Stimulated activated CD8-positive, alpha-beta memory T cell treated with anti-CD3 and anti-CD28 coated beads, Interleukin-4, amount 100 ng/mL, for 4 hours (primary cell): Measurements from ENCODE around the gene ALKBH6.
"Not testable (repeated sequence)": the region's sequence is repeated elsewhere in the genome, so short reads cannot be mapped to it uniquely, and the experiment has no call there.

Source experiments
- DNase-seq, 2 donors: peaks; one replicate each; pipeline ENCODE4 v3.0.0-alpha.2; 2020; ENCODE audit warnings: low read depth in 2 of 2, low spot score in 1 of 2

ALKBH6 gene

GRCh38 chr19:35993923-35994598 lies 20.0 kb downstream of the ALKBH6 start:
- no peak for DNase-seq

DNA sequence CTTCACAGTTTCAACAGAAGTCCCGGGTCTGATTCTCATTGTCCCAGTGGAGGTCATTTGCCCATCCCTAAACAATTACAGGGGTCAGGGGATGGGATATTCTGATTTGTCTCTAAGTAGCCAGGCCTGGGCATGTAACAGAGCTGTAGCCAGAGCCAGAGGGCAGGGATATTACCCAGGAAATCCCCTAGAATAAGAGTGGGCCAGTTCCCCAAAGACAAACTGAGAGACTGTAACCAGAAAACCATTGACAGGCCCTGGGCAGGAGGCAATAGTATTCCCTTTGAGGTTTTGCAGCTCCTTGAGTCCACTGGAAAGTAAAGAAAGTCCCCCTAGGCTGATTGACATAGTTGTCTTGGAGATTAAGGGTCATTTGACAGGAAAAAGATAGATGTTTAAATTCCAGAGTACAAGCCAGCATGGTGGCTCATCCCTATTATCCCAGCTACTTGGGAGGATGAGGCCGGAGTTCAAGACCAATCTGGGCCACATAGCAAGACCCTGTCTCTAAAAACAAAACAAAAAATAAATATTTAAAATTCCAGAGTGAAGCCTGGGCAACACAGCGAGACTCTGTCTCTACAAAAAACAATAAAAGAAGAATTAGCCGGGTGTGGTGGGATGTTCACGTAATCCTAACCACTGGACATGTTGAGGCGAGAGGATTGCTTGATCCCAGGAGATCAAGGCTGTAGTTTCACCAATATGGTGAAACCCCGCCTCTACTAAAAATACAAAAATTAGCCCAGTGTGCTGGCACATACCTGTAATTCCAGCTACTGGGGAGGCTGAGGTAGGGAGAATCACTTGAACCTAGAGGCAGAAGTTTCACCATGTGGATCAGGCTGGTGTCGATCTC lies 20.9 kb downstream of the ALKBH6 start:
- DNase-seq = no peak

GRCh38 chr19:35991731-35992450 lies 22.1 kb downstream of the ALKBH6 start:
- DNase-seq = no peak

DNA sequence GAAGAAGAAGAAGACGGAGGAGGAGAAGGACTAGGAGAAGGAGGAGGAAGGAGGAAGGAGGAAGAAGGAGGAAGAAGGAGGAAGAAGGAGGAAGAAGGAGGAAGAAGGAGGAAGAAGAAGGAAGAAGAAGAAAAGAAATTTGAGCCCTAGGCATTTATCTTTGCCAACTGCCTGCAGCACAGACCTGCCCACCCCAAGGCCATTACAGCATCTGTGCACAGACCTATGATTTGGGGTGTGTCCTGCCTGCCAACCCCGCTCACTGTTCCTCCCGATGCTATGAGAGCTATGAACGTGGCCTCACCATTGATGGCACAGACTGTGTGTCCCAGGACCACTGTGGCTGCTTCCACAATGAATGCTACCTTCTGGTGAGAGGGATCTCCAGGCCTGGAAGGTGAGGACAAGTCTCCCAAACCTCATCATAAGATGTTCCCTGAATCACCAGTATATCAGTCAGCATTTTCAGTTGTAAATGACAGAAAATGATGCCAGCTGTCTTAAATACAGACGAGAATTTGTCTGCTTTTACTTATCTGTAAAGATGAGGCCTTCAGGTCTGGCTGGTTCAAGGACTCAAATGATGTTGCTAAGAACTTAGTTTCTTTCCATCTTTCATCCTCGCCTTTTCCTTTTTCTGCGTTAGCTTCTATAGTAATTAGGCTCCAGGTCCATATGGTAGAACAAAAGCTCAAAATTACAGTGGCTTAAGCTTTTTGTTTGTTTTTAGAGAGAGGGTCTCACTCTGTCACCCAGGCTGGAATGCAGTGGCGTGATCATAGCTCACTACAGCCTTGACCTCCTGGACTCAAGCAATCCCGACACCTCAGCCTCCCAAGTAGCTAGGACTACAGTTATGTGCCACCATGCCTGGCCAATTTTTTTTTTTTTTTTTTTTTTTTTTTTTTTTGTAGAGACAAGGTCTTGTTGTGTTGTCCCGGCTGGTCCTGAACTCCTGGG lies 23.0 kb downstream of the ALKBH6 start:
- DNase-seq = no peak

- DNase-seq = no peak
Measured at GRCh38 chr19:35990156-35990555, 23.9 kb downstream of the ALKBH6 start.

DNA sequence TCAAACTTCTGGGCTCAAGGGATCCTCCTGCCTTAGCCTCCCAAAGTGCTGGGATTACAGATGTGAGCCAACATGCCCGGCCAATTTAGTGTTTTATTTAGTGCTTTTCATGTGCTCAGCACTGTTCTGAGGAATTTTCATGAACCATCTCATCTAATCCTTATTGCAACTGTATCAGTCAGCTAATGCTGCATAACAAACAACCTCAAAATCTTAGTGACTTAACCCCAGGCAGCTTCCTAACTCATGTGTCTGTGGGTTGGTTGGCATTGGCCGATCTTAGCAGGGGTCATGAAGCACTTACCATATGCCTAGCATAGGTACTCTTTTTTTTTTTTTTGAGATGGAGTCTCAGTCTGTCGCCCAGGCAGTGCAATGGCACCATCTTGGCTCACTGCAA lies 25.2 kb downstream of the ALKBH6 start:
- DNase-seq = no peak

GRCh38 chr19:35987571-35987896 lies 26.5 kb downstream of the ALKBH6 start:
- no peak for DNase-seq

DNA sequence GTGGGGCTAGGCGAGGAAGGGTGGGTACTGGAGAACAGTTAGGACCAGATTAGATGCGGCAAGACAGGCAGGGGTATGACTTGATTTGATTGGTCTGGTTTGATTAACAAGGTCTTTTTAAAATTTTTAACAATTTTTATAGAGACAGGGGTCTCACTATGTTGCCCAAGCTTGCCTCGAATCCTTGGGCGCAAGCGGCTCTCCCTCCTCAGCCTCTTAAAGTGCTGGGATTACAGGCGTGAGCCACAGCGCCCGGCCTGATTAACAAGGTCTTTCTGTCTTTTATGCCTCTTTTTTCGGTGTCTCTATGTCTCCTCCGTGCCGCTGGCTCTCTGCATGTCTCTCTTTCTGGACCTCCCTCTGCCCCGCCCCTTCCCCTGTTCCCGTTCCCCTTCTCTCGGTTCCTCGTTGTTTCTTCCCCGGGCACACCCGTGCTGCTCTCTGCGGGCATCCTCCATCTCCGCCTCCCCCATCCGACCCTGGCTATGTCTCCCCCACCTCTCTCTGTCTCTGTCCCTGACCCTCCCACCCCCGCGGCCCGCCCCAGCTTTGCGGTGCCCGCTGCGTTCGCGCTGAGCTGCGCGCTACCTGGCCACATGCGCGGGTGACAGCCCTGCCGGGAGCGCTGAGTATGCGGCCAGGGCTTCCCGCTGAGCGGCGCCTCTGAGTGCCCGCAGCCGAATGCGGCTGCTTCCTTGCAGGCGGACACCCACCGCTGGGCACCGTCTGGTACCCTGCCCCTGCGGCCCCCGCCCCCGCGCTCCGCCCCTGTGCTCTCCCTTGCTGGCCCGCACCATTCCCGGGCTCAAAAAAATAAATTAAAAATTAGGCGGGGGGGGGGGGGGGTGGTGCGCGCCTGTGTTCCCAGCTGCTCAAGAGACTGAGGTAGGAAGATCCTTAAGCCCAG lies 27.1 kb downstream of the ALKBH6 start:
- DNase-seq = no peak

GRCh38 chr19:35986111-35986510 lies 27.9 kb downstream of the ALKBH6 start:
- DNase-seq = no peak

DNA sequence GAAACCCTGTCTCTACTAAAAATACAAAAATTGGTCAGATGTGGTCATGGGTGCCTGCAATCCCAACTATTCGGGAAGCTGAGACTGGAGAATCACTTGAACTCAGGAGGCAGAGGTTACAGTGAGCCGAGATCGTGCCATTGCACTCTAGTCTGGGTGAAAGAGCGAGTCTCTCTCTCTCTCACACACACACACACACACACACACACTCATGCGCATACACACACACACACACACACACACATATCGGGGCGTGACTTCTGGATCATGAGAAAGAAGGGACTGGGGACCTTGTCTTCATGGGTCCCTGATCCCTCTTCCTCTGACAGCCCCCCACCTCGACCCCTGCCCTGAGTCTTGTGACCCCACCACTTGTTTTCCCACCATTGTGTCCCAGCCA lies 30.8 kb downstream of the ALKBH6 start:
- no peak for DNase-seq

- not testable (repeated sequence) for DNase-seq
Measured at GRCh38 chr19:35980997-35981396, 33.0 kb downstream of the ALKBH6 start.

GRCh38 chr19:35978832-35979365 lies 35.1 kb downstream of the ALKBH6 start:
- no peak for DNase-seq

DNA sequence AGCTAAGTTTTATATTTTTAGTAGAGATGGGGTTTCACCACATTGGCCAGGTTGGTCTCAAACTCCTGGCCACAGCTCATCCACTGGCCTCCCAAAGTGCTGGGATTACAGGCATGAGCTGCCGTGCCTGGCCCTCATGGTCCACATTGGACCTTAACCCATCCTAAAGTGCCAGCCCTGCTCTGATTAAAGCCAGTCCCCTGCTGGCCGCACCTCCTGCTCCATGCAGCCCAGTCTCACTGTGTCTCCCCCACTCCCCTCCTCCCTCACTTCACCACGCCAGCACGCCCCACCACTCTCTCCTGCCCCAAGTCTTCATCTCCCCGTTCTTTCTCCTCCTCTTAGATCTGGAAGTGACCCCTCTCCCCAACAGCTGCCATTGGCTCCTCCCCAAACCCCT lies 35.7 kb downstream of the ALKBH6 start:
- DNase-seq = no peak

GRCh38 chr19:35977446-35978222 lies 36.4 kb downstream of the ALKBH6 start:
- DNase-seq = no peak

GRCh38 chr19:35975608-35976214 lies 38.3 kb downstream of the ALKBH6 start:
- no peak for DNase-seq

DNA sequence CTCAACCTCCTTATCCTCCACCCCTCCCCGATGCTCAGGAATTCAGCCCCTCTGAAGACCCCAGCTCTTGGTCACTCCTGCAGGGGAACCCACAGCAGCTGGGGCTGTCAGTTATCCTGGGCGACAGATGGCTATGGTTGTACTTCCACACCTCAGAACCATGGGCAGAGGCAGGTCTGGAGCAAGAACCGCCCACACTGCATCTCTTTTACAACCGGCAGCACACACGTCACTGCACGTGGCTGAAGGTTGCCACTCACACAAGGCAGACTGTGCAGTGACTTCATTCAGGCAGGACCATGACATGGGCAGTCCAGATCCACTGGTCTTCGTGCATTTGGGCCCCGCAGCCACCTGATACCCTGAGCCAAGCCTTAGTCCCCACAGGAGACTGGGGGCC lies 40.5 kb downstream of the ALKBH6 start:
- DNase-seq = no peak

- no peak for DNase-seq
Measured at GRCh38 chr19:35966771-35967170, 47.2 kb downstream of the ALKBH6 start.

- no peak for DNase-seq
Measured at GRCh38 chr19:35963514-35963913, 50.5 kb downstream of the ALKBH6 start.
